Upper lobe of left lung (tissue), 6 donors: ENCODE results near the gene POU2F3. TPM values are rescaled to one million over a fixed set of nuclear protein-coding genes. Genes with fewer than 3 reads are reported as not detected.
A peak's percentile ranks its signal among the peaks of the same experiment; 100 is the strongest.

Experiments used
- ATAC-seq, 2 donors: fragments of 200-7000 bp; cut with Tn5 transposase; one replicate each; pipeline ENCODE4 v1.9.1; 2022; ENCODE audit warnings: mild to moderate bottlenecking in 2 of 2, moderate library complexity in 2 of 2; ENCODE audit not compliant: low FRiP score in 2 of 2
- DNase-seq, 2 donors: peaks; one replicate each; pipeline ENCODE4 v3.0.0-alpha.2; 2019 to 2020
- H3K27ac ChIP-seq, 4 donors: fragments of 200-600 bp; sonication (generic); one replicate each; pipeline ENCODE4 v1.5.1; 2016 to 2019
- H3K27me3 ChIP-seq, 4 donors: fragments of 200-600 bp; sonication (generic); one replicate each; pipeline ENCODE4 v1.5.1; 2017 to 2019
- H3K36me3 ChIP-seq, 4 donors: fragments of 200-600 bp; sonication (generic); one replicate each; pipeline ENCODE4 v1.5.1; 2016 to 2019
- H3K4me1 ChIP-seq, 4 donors: fragments of 200-600 bp; sonication (generic); one replicate each; pipeline ENCODE4 v1.5.1; 2018 to 2019
- H3K4me3 ChIP-seq, 4 donors: fragments of 200-600 bp; sonication (generic); one replicate each; pipeline ENCODE4 v1.5.1; 2017 to 2019; ENCODE audit warnings: mild to moderate bottlenecking in 2 of 4, moderate library complexity in 1 of 4
- H3K9me3 ChIP-seq, 4 donors: fragments of 200-600 bp; sonication (generic); one replicate each; pipeline ENCODE4 v1.5.1; 2018 to 2019
- CTCF ChIP-seq, 6 experiments: fragments of 450-650 bp in 4 of 6; fragments of 200-600 bp in 2 of 6; sonication (generic) in 2 of 6; IDR thresholded peaks; one replicate each; pipeline ENCODE4 v1.5.1; 2016 to 2019; ENCODE audit warnings: antibody characterized with exemption in 6 of 6
- EP300 ChIP-seq, 4 donors: sonication (generic); formaldehyde crosslinking; IDR thresholded peaks; one replicate each; pipeline ENCODE4 v1.5.1; 2017; ENCODE audit warnings: antibody characterized with exemption in 4 of 4, control low read depth in 2 of 4
- POLR2A ChIP-seq, 4 donors: fragments of 450-650 bp; IDR thresholded peaks; one replicate each; pipeline ENCODE4 v1.5.1; 2016 to 2017; ENCODE audit warnings: antibody characterized with exemption in 4 of 4, mild to moderate bottlenecking in 2 of 4
- POLR2AphosphoS5 ChIP-seq, 2 donors: sonication (generic); formaldehyde crosslinking; IDR thresholded peaks; one replicate each; pipeline ENCODE4 v1.5.1; 2017; ENCODE audit warnings: antibody characterized with exemption in 2 of 2
- WGBS, 2 donors: methylation state at CpG; one replicate each; pipeline ENCODE4 v1.1.5; 2017 to 2018; 5-methylcytosine and 5-hydroxymethylcytosine counted together
- total RNA-seq, 6 donors: library from RNA; depleted of rRNA in 4 of 6; stranded (reverse); fragments of >200 nt in 4 of 6; gene quantifications; one replicate each; pipeline versions ENCODE4 v1.1.0 to v1.2.1, GENCODE V29; 2016 to 2021
- donor health status: DM: no; HTN: no; CAD: no; lungs with moderate emphysema.
- donor health status: DM: no; HTN: yes; CAD: no; lungs with severe emphysema.

The POU2F3 gene
- total RNA-seq, 6 donors from 2014 or later: 1.7 to 21.0 (median 3.5) TPM

DNA sequence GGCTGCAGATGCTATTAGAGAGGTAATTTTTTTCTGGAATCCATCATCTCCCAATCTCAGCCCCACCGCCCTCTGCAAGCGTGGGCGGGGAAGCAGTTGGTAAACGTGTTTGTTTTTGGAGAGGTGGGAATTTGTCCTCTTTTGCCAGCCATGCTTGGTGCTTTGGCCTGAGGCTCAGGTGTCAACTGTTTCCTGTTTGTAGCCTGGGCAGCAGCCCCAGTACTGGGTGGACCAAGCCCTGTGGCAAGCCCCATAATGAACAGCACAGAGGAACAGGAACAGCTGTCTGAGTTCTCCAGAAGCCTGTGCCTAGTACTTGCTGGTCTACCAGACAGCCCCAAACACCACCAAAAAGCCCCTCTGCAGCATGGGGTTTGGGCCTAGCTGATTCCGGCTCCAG is 39.6 kb downstream of the POU2F3 start:
- DNase-seq (no peak), ATAC-seq (no peak)
- Histone ChIP-seq H3K27me3 (no peaks in the 10 kb centered on the region), H3K27ac (no peak overlapping the region), H3K36me3 (no peaks in the 10 kb centered on the region), H3K4me1 (peaks cover 0 to 7% (median 0%) of the 10 kb centered on the region in 4 donors), H3K4me3 (no peak overlapping the region), H3K9me3 (no peaks in the 10 kb centered on the region)
- TF ChIP-seq POLR2A (IDR thresholded peaks at IDR 0.05) (no peak), POLR2AphosphoS5 (IDR thresholded peaks at IDR 0.05) (no peak), CTCF (IDR thresholded peaks at IDR 0.05) (no peak)
- 74 to 93% methylated on average over 5 of the region's 5 CpGs for WGBS, 2 donors

- no peaks in the 10 kb centered on the region for H3K27me3 ChIP-seq
- no peak overlapping the region for H3K27ac ChIP-seq
- peaks cover 0 to 10% (median 0%) of the 10 kb centered on the region in 4 donors for H3K4me1 ChIP-seq
- TF ChIP-seq POLR2A (IDR thresholded peaks at IDR 0.05) (no peak), EP300 (IDR thresholded peaks at IDR 0.05) (no peak), POLR2AphosphoS5 (IDR thresholded peaks at IDR 0.05) (no peak), CTCF (IDR thresholded peaks at IDR 0.05) (no peak)
- no peaks in the 10 kb centered on the region for H3K36me3 ChIP-seq
- no peaks in the 10 kb centered on the region for H3K9me3 ChIP-seq
- WGBS, 2 donors: 11 to 40% methylated on average over 1 to 5 of the region's 5 CpGs
- no peak for DNase-seq
- no peak for ATAC-seq
- H3K4me3 ChIP-seq: no peak overlapping the region
Measured at GRCh38 chr11:120280600-120281051, 40.7 kb downstream of the POU2F3 start.

DNA sequence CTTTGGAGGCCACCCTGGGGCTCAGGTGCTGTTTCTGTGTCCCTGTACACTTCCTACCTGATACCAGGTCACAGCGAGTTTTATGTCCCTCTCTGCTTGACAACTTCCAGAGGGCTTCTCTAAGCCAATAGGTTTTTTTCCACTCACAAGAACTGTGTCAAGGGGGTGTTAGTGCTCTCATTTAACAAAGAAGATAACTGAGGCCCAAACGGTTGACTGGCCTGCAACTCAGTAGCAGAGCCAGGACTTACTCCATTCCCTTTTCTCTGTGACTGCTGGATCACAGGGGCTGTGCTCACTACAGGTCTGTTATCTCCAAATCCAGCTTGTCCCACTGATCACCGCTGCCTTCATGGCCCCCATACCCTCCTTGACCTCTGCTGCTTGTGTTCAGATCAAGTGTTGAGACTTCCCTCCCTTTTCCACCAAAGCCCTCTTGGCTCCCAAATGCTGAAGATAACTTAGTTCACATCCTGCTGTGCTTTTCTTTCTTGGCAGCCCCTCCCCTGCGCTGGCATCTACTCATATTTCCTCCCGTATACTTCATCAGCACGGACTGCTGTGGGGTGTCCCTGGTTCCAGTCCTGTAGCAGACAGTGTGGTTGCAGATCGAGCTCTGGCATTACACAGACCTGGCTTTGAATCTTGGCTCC is 41.3 kb downstream of the POU2F3 start:
- ATAC-seq (no peak), DNase-seq (no peak)
- Histone ChIP-seq H3K27me3 (no peaks in the 10 kb centered on the region), H3K27ac (no peak overlapping the region), H3K9me3 (no peaks in the 10 kb centered on the region), H3K4me1 (peaks cover 0 to 10% (median 0%) of the 10 kb centered on the region in 4 donors), H3K4me3 (no peak overlapping the region), H3K36me3 (no peaks in the 10 kb centered on the region)
- TF ChIP-seq POLR2AphosphoS5 (IDR thresholded peaks at IDR 0.05): no peak
- no peak for TF ChIP-seq POLR2A (IDR thresholded peaks at IDR 0.05)
- no peak for TF ChIP-seq EP300 (IDR thresholded peaks at IDR 0.05)
- TF ChIP-seq CTCF (IDR thresholded peaks at IDR 0.05): no peak
- WGBS, 2 donors: 41 to 62% methylated on average over 7 of the region's 7 CpGs

DNA sequence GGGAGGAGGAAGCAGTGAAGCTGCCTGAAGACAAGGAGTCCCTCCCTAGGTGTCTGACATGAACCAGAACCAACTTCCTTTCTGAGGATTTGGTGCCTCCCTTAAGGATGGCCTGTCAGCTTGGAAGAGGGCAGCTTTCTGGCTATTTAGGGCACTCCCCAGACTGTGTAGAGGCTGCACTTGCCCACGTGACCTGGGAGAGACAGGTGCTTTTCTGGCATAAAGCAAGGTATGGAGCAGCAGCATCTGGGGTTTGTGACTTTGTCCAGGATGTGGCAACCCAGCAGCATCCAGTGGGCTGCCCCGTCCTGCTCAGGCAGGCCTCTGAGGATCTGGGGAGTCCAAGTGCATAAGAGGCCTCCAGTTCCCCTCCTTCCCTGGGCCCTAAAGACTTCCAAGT is 43.2 kb downstream of the POU2F3 start:
- H3K4me1 ChIP-seq: peaks cover 0 to 10% (median 0%) of the 10 kb centered on the region in 4 donors
- WGBS, 2 donors: 33 to 76% methylated on average over 1 to 2 of the region's 2 CpGs
- no peak overlapping the region for H3K4me3 ChIP-seq
- no peaks in the 10 kb centered on the region for H3K27me3 ChIP-seq
- TF ChIP-seq POLR2AphosphoS5 (IDR thresholded peaks at IDR 0.05) (no peak), EP300 (IDR thresholded peaks at IDR 0.05) (no peak), CTCF (IDR thresholded peaks at IDR 0.05) (no peak), POLR2A (IDR thresholded peaks at IDR 0.05) (no peak)
- no peak overlapping the region for H3K27ac ChIP-seq
- no peaks in the 10 kb centered on the region for H3K9me3 ChIP-seq
- ATAC-seq (no peak), DNase-seq (no peak)
- H3K36me3 ChIP-seq: no peaks in the 10 kb centered on the region

DNA sequence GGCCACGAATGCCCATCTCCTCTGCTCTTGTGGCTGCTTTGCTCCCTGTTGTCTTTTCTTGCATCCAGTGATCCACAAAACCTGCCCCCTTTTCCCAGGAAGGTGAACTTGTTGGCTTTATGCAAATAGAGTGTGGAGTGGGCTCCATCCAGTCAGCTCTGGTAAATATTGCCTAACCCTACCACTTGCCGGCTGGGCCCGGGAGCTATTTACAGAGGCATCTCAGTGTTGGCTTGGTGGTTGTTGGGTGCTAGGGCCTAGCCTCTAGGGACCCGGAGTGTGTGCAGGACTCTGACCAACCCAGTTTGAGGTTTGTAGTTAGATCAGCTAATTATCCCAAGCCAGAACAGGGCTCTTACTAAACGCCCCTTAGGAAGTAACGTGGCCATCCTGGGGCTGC is 44.3 kb downstream of the POU2F3 start:
- Histone ChIP-seq H3K36me3 (no peaks in the 10 kb centered on the region), H3K27me3 (no peaks in the 10 kb centered on the region), H3K9me3 (no peaks in the 10 kb centered on the region), H3K4me1 (peaks cover 0 to 10% (median 0%) of the 10 kb centered on the region in 4 donors), H3K4me3 (no peak overlapping the region), H3K27ac (no peak overlapping the region)
- no peak for TF ChIP-seq EP300 (IDR thresholded peaks at IDR 0.05)
- no peak for TF ChIP-seq POLR2A (IDR thresholded peaks at IDR 0.05)
- no peak for TF ChIP-seq POLR2AphosphoS5 (IDR thresholded peaks at IDR 0.05)
- no peak for TF ChIP-seq CTCF (IDR thresholded peaks at IDR 0.05)
- DNase-seq (peak in 1 of 2 donors; percentile 73), ATAC-seq (peak in 1 of 2 donors; percentile 54)
- 64 to 83% methylated on average over 5 to 6 of the region's 6 CpGs for WGBS, 2 donors
